ENCODE measurements around the gene SLC29A4. TPM values are rescaled to one million over a fixed set of nuclear protein-coding genes. Genes with fewer than 3 reads are reported as not detected.

The SLC29A4 gene
- total and polyA plus RNA-seq, 2 of the 8 experiments (the other 6 are each of a cell fraction or from before 2014, with no cell fraction given), result 6.9 to 15.1 TPM

DNA sequence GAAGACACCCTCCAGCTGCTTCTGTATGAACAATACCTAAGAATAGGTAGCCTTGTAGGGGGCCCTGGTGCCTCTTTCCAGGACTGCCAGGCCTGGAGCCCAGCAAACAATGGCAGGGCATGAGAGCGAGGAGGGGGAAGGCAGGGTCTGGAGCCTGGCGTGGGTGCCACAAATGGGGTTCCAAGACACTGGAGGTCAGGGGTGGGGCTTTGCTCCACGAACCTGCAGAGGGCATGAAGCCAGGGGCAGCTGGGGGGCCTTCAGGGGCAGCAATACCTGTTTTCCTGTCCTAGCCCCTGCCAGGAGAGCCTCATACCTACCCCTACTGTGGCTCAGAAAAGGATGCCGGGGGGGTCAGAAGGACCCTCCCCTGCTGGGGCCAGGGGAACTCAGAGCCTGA lies 61.6 kb downstream of the SLC29A4 start:
- Histone ChIP-seq H4K91ac (replicated peaks; ENCODE audit: insufficient read length, low read length) (no peak overlapping the region), H3K4ac (replicated peaks; ENCODE audit: insufficient read length, low read depth, low read length) (no peak overlapping the region), H4K5ac (ENCODE audit: insufficient read length, low read depth, low read length) (no peak overlapping the region), H3K79me1 (ENCODE audit: low read depth, low read length) (no peaks in the 10 kb centered on the region), H4K8ac (ENCODE audit: extremely low read depth, insufficient read depth, low read length) (no peak overlapping the region), H2BK5ac (ENCODE audit: low read depth, low read length) (no peak overlapping the region), H3K4me3 (ENCODE audit: extremely low read depth in 1 of 4, insufficient read depth in 2 of 4, low read depth in 3 of 4, low read length in 4 of 4) (no peak overlapping the region), H3K56ac (replicated peaks; ENCODE audit: insufficient read length, low read depth, low read length) (no peak overlapping the region), H4K20me1 (replicated peaks in 1 of 2; ENCODE audit: control insufficient read depth in 1 of 2, insufficient read depth in 2 of 2, low read length in 2 of 2) (peaks cover under 1% of the 10 kb centered on the region in 2 experiments), H2BK120ac (replicated peaks; ENCODE audit: low read depth, low read length) (no peak overlapping the region), H3K23me2 (ENCODE audit: low read depth, low read length) (no peaks in the 10 kb centered on the region; the same call in 1 of the 2 replicates), H2BK20ac (ENCODE audit: low read length) (no peak overlapping the region), H3K27me3 (replicated peaks in 1 of 4; ENCODE audit: control insufficient read depth in 3 of 4, extremely low read depth in 1 of 4, insufficient read depth in 3 of 4, low read length in 3 of 4) (peaks cover 5 to 16% (median 14%) of the 10 kb centered on the region in 4 experiments), H3K79me2 (ENCODE audit: control insufficient read depth in 1 of 2, insufficient read depth in 2 of 2, low read length in 2 of 2) (no peaks in the 10 kb centered on the region), H2BK15ac (ENCODE audit: low read length) (no peak overlapping the region), H3K36me3 (ENCODE audit: control insufficient read depth in 2 of 4, insufficient read depth in 4 of 4, low read length in 3 of 4) (no peaks in the 10 kb centered on the region), H3K4me1 (replicated peaks in 1 of 4; ENCODE audit: control insufficient read depth in 3 of 4, insufficient read depth in 4 of 4, low read length in 3 of 4) (peaks cover 0 to 10% (median 4%) of the 10 kb centered on the region in 4 experiments; a peak in 6 of 7 replicates), H3K9ac (replicated peaks in 1 of 4; ENCODE audit: extremely low read depth in 1 of 4, low read depth in 3 of 4, low read length in 3 of 4) (no peak overlapping the region), H3K14ac (ENCODE audit: insufficient read length) (no peak overlapping the region), H3K27ac (ENCODE audit: low read depth, low read length) (no peak overlapping the region), H3K23ac (ENCODE audit: insufficient read length) (no peak overlapping the region), H3K9me3 (ENCODE audit: insufficient read depth in 2 of 2, low read depth in 1 of 2, low read length in 1 of 2) (peaks cover 0 to 6% of the 10 kb centered on the region in 2 experiments; a peak in 1 of 4 replicates), H3K18ac (ENCODE audit: extremely low read depth, low read length) (no peak overlapping the region), H2AK5ac (ENCODE audit: low read depth, low read length) (no peak overlapping the region), H2BK12ac (ENCODE audit: low read depth, low read length) (no peak overlapping the region), H3K4me2 (ENCODE audit: insufficient read depth in 1 of 2, low read depth in 2 of 2, low read length in 2 of 2) (no peak overlapping the region), H2AFZ (ENCODE audit: low read length) (no peak overlapping the region)
- FAIRE-seq, result no peak
- TF ChIP-seq RXRA (IDR thresholded peaks at IDR 0.05; ENCODE audit: insufficient read depth, low read depth, low read length) (no peak), POLR2AphosphoS5 (IDR thresholded peaks at IDR 0.05; ENCODE audit: low read depth, low read length) (no peak), JUND (IDR thresholded peaks at IDR 0.05; ENCODE audit: low read length) (no peak), TCF12 (IDR thresholded peaks at IDR 0.05; ENCODE audit: low read depth, low read length) (no peak)
- ChIA-PET POLR2A (ENCODE audit: partially characterized antibody) (interaction anchor here (1.1 to 2.4 kb wide), 2 partner anchors 11 to 180 kb away, joined by 3 to 6 read pairs; no protein-coding TSS in a partner anchor), CTCF (ENCODE audit: partially characterized antibody) (no interaction called here)
- WGBS, 2 experiments (ENCODE audit: extremely low coverage in 1 of 2, insufficient coverage in 1 of 2, insufficient read length in 1 of 2, insufficient replicate concordance in 2 of 2, low coverage in 1 of 2, low lambda C conversion rate in 2 of 2, missing lambda C conversion rate in 1 of 2), result 84% methylated on average over 4 of the region's 4 CpGs; no CpG with 5 or more reads in 1 of the 2 experiments
- DNase-seq (ENCODE audit: low read depth in 1 of 2, low spot score in 2 of 2), result no peak
